MM.1S (cell line): Measurements from ENCODE around the gene HOXB5.

ENCODE experiments used
- EZH2 ChIP-seq: fragments of 300-600 bp; sonication (generic); optimal IDR thresholded peaks from 2 replicates; pipeline ENCODE3; 2017; ENCODE audit warnings: low read depth, mild to moderate bottlenecking, antibody characterized with exemption, low read length, mixed read lengths
- EZH2phosphoT487 ChIP-seq: fragments of 300-600 bp; sonication (generic); IDR thresholded peaks from 2 replicates; pipeline ENCODE4 v1.6.1; 2018; ENCODE audit warnings: antibody characterized with exemption, low read length
- TF ChIP-seq, protein P1 (sequence below): fragments of 300-600 bp; sonication (generic); IDR thresholded peaks from 2 replicates; pipeline ENCODE4 v1.5.1; 2016; ENCODE audit warnings: antibody characterized with exemption, low read length, mixed read lengths

DNA sequence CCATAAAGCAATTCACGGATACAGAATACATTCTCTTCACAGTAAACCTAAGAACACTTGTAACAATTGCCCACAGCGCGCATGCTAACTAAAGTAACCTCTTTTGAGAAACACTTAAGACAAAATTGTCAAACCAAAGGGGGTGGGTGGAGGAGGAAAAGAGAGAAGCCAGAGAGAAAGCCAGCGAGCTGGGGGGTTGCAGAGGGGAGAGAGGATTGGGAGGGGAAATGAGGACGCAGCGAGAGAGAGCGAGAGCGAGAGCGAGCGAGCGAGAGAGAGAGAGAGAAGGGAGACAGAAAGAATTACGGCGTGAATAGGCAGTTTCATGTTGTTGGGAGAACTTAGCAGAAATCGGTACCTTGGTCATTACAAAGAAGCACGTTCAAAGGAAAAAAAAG, 18.9 kb upstream of the HOXB5 start:
- no peak for TF ChIP-seq EZH2phosphoT487
- TF ChIP-seq, protein P1, sequence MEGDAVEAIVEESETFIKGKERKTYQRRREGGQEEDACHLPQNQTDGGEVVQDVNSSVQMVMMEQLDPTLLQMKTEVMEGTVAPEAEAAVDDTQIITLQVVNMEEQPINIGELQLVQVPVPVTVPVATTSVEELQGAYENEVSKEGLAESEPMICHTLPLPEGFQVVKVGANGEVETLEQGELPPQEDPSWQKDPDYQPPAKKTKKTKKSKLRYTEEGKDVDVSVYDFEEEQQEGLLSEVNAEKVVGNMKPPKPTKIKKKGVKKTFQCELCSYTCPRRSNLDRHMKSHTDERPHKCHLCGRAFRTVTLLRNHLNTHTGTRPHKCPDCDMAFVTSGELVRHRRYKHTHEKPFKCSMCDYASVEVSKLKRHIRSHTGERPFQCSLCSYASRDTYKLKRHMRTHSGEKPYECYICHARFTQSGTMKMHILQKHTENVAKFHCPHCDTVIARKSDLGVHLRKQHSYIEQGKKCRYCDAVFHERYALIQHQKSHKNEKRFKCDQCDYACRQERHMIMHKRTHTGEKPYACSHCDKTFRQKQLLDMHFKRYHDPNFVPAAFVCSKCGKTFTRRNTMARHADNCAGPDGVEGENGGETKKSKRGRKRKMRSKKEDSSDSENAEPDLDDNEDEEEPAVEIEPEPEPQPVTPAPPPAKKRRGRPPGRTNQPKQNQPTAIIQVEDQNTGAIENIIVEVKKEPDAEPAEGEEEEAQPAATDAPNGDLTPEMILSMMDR = no peak
- TF ChIP-seq EZH2 = no peak
